Karpas-422 (cell line): Measurements from ENCODE around the gene ROCK2. TPM values are rescaled to one million over a fixed set of nuclear protein-coding genes. Genes with fewer than 3 reads are reported as not detected.
A peak's percentile ranks its signal among the peaks of the same experiment; 100 is the strongest.

Source experiments
- DNase-seq: peaks from one replicate; pipeline ENCODE4 v3.0.0-alpha.2; 2015
- H2AFZ ChIP-seq: fragments of 200-600 bp; sonication (generic); 2 replicates; pipeline ENCODE4 v1.6.1; 2014; ENCODE audit warnings: antibody characterized with exemption, low read length, mixed read lengths
- H3K27ac ChIP-seq: fragments of 200-600 bp; sonication (generic); 2 replicates; pipeline ENCODE4 v1.5.1; 2014; ENCODE audit warnings: mild to moderate bottlenecking, low read length, moderate library complexity
- H3K27me3 ChIP-seq: fragments of 200-600 bp; sonication (generic); 2 replicates; pipeline ENCODE4 v1.6.1; 2014; ENCODE audit warnings: low read length, mixed read lengths
- H3K36me3 ChIP-seq: fragments of 200-600 bp; sonication (generic); 2 replicates; pipeline ENCODE4 v1.6.1; 2014; ENCODE audit warnings: low read length, mixed read lengths; ENCODE audit not compliant: insufficient read depth
- H3K4me1 ChIP-seq: fragments of 200-600 bp; sonication (generic); 2 replicates; pipeline ENCODE4 v1.6.1; 2014; ENCODE audit warnings: mild to moderate bottlenecking, low read length, mixed read lengths
- H3K4me2 ChIP-seq: fragments of 200-600 bp; sonication (generic); 2 replicates; pipeline ENCODE4 v1.6.1; 2014; ENCODE audit warnings: low read length, low read depth, mild to moderate bottlenecking; ENCODE audit not compliant: poor library complexity, severe bottlenecking
- H3K4me3 ChIP-seq: fragments of 200-600 bp; sonication (generic); 2 replicates; pipeline ENCODE4 v1.5.1; 2014; ENCODE audit warnings: mild to moderate bottlenecking, antibody characterized with exemption, low read length, mixed read lengths
- H3K79me2 ChIP-seq: fragments of 200-600 bp; sonication (generic); 2 replicates; pipeline ENCODE4 v1.6.1; 2014; ENCODE audit warnings: mild to moderate bottlenecking, low read length, mixed read lengths
- H3K9ac ChIP-seq: fragments of 200-600 bp; sonication (generic); 2 replicates; pipeline ENCODE4 v1.6.0; 2014; ENCODE audit warnings: low read length
- H3K9me2 ChIP-seq: fragments of 200-600 bp; sonication (generic), shearing (Covaris generic); replicated peaks from 2 replicates; pipeline ENCODE4 v1.6.0; 2014; ENCODE audit warnings: mild to moderate bottlenecking, low read length, moderate library complexity; ENCODE audit not compliant: insufficient read depth
- H3K9me3 ChIP-seq: fragments of 300-700, 200-600 bp; sonication (generic); 2 replicates; pipeline ENCODE4 v1.6.1; 2014; ENCODE audit warnings: low read length, mixed read lengths
- H4K20me1 ChIP-seq: fragments of 200-600 bp; sonication (generic); 2 replicates; pipeline ENCODE4 v1.6.1; 2014; ENCODE audit warnings: mild to moderate bottlenecking, antibody characterized with exemption, low read length, low read depth; ENCODE audit not compliant: insufficient read depth
- total RNA-seq: library from RNA; depleted of rRNA; stranded (reverse); fragments of >200 nt; shearing (Covaris generic); gene quantifications from 2 replicates; pipeline ENCODE4 v1.2.3, GENCODE V29; 2014; ENCODE audit warnings: low replicate concordance; rRNA removed

ROCK2 gene
- 7.4 and 14.2 TPM in 2 replicates for total RNA-seq

GRCh38 chr2:11344342-11344955 lies at the start of gene ROCK2:
Gene ROCK2, minus strand, starts transcription at chr2:11344636. Its CDS starts 500 bp downstream, at chr2:11344136.
- Histone ChIP-seq H3K9me3 (no peaks in the 10 kb centered on the region), H3K79me2 (peaks cover 30% of the 10 kb centered on the region), H3K9me2 (no peaks in the 10 kb centered on the region), H3K36me3 (no peaks in the 10 kb centered on the region), H4K20me1 (peaks cover 23% of the 10 kb centered on the region), H3K4me2 (peak within 1 kb of the TSS; percentile 97), H3K27ac (no peak within 1 kb of the TSS), H3K9ac (peak within 1 kb of the TSS; percentile 84), H2AFZ (peak within 1 kb of the TSS; percentile 95), H3K4me1 (peaks cover 35% of the 10 kb centered on the region), H3K27me3 (no peaks in the 10 kb centered on the region), H3K4me3 (peak within 1 kb of the TSS; percentile 76)
- peak; percentile 88 for DNase-seq

- Histone ChIP-seq H3K9me3 (no peaks in the 10 kb centered on the region), H3K27ac (no peak overlapping the region), H3K36me3 (no peaks in the 10 kb centered on the region), H4K20me1 (no peaks in the 10 kb centered on the region), H3K79me2 (no peaks in the 10 kb centered on the region), H3K27me3 (no peaks in the 10 kb centered on the region), H2AFZ (no peak overlapping the region), H3K4me3 (no peak overlapping the region), H3K9ac (no peak overlapping the region), H3K4me2 (no peak overlapping the region), H3K4me1 (no peaks in the 10 kb centered on the region), H3K9me2 (no peaks in the 10 kb centered on the region)
- no peak for DNase-seq
These were observed 49.3 kb upstream of the ROCK2 start for GRCh38 chr2:11393711-11394236.

GRCh38 chr2:11391942-11392266 lies 47.5 kb upstream of the ROCK2 start:
- H3K9me2 ChIP-seq: no peaks in the 10 kb centered on the region
- H3K27ac ChIP-seq: no peak overlapping the region
- no peak for DNase-seq
- no peaks in the 10 kb centered on the region for H3K9me3 ChIP-seq
- no peaks in the 10 kb centered on the region for H4K20me1 ChIP-seq
- no peak overlapping the region for H3K9ac ChIP-seq
- no peaks in the 10 kb centered on the region for H3K79me2 ChIP-seq
- H3K4me1 ChIP-seq: no peaks in the 10 kb centered on the region
- H3K4me2 ChIP-seq: no peak overlapping the region
- no peaks in the 10 kb centered on the region for H3K27me3 ChIP-seq
- no peaks in the 10 kb centered on the region for H3K36me3 ChIP-seq
- H2AFZ ChIP-seq: no peak overlapping the region
- no peak overlapping the region for H3K4me3 ChIP-seq

GRCh38 chr2:11390399-11390658 lies 45.9 kb upstream of the ROCK2 start:
- H2AFZ ChIP-seq: no peak overlapping the region
- no peaks in the 10 kb centered on the region for H3K27me3 ChIP-seq
- H3K9me3 ChIP-seq: no peaks in the 10 kb centered on the region
- H3K79me2 ChIP-seq: no peaks in the 10 kb centered on the region
- H3K27ac ChIP-seq: no peak overlapping the region
- H4K20me1 ChIP-seq: no peaks in the 10 kb centered on the region
- no peaks in the 10 kb centered on the region for H3K36me3 ChIP-seq
- H3K4me3 ChIP-seq: no peak overlapping the region
- H3K9me2 ChIP-seq: no peaks in the 10 kb centered on the region
- H3K9ac ChIP-seq: no peak overlapping the region
- H3K4me2 ChIP-seq: no peak overlapping the region
- no peak for DNase-seq
- H3K4me1 ChIP-seq: no peaks in the 10 kb centered on the region

GRCh38 chr2:11389551-11390398 lies 45.3 kb upstream of the ROCK2 start:
- DNase-seq: no peak
- Histone ChIP-seq H3K27me3 (no peaks in the 10 kb centered on the region), H4K20me1 (no peaks in the 10 kb centered on the region), H3K9ac (no peak overlapping the region), H3K4me2 (no peak overlapping the region), H3K36me3 (no peaks in the 10 kb centered on the region), H3K4me1 (no peaks in the 10 kb centered on the region), H3K9me2 (no peaks in the 10 kb centered on the region), H3K27ac (no peak overlapping the region), H3K9me3 (no peaks in the 10 kb centered on the region), H3K4me3 (no peak overlapping the region), H3K79me2 (no peaks in the 10 kb centered on the region), H2AFZ (no peak overlapping the region)

GRCh38 chr2:11389052-11389420 lies 44.6 kb upstream of the ROCK2 start:
- H3K4me2 ChIP-seq: no peak overlapping the region
- H3K9me2 ChIP-seq: no peaks in the 10 kb centered on the region
- no peak overlapping the region for H2AFZ ChIP-seq
- H3K27me3 ChIP-seq: no peaks in the 10 kb centered on the region
- H3K27ac ChIP-seq: no peak overlapping the region
- H3K9me3 ChIP-seq: no peaks in the 10 kb centered on the region
- no peak for DNase-seq
- no peak overlapping the region for H3K9ac ChIP-seq
- H4K20me1 ChIP-seq: no peaks in the 10 kb centered on the region
- H3K36me3 ChIP-seq: no peaks in the 10 kb centered on the region
- no peaks in the 10 kb centered on the region for H3K4me1 ChIP-seq
- H3K79me2 ChIP-seq: no peaks in the 10 kb centered on the region
- no peak overlapping the region for H3K4me3 ChIP-seq

- Histone ChIP-seq H3K4me2 (no peak overlapping the region), H3K4me3 (no peak overlapping the region), H2AFZ (no peak overlapping the region), H3K9ac (no peak overlapping the region), H3K9me2 (no peaks in the 10 kb centered on the region), H3K9me3 (no peaks in the 10 kb centered on the region), H3K27ac (no peak overlapping the region), H3K27me3 (no peaks in the 10 kb centered on the region), H3K4me1 (no peaks in the 10 kb centered on the region), H3K79me2 (no peaks in the 10 kb centered on the region), H3K36me3 (no peaks in the 10 kb centered on the region), H4K20me1 (no peaks in the 10 kb centered on the region)
- no peak for DNase-seq
These were observed 44.0 kb upstream of the ROCK2 start for GRCh38 chr2:11388262-11389051.

GRCh38 chr2:11387843-11388242 lies 43.4 kb upstream of the ROCK2 start:
- Histone ChIP-seq H3K36me3 (no peaks in the 10 kb centered on the region), H3K9me3 (no peaks in the 10 kb centered on the region), H3K4me1 (no peaks in the 10 kb centered on the region), H3K9me2 (no peaks in the 10 kb centered on the region), H3K4me3 (no peak overlapping the region), H3K27me3 (no peaks in the 10 kb centered on the region), H3K79me2 (no peaks in the 10 kb centered on the region), H4K20me1 (no peaks in the 10 kb centered on the region), H3K9ac (no peak overlapping the region), H3K27ac (no peak overlapping the region), H3K4me2 (no peak overlapping the region), H2AFZ (no peak overlapping the region)
- DNase-seq: no peak
